ENCODE data around the gene GRN. TPM values are rescaled to one million over a fixed set of nuclear protein-coding genes. Genes with fewer than 3 reads are reported as not detected.
"Not testable (repeated sequence)": the region's sequence is repeated elsewhere in the genome, so short reads cannot be mapped to it uniquely, and the experiment has no call there.

Gene GRN
- total RNA-seq, 8 experiments from 2014 or later: 19.0 to 448 (median 77.5) TPM

DNA sequence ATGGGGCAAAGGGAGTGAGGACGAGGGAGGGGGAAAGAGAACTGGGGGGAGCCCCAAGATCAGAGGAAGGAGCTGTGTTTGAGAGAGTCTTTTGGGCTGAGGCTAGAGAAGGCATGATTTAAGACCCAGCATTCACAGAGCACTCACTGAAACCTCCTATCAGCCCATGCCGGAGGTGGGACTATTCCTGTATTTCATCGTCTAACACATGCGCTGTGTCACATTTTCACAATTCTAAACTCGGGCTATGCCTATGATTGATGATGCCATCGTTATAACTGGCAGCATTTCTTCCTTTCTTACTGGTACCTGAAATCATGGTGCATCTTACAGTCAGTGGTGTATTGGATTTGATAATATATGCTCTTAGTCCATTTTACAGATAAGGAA, 15.0 kb downstream of the GRN start:
- no peak for ATAC-seq (replicated peaks in 6 of 8)

DNA sequence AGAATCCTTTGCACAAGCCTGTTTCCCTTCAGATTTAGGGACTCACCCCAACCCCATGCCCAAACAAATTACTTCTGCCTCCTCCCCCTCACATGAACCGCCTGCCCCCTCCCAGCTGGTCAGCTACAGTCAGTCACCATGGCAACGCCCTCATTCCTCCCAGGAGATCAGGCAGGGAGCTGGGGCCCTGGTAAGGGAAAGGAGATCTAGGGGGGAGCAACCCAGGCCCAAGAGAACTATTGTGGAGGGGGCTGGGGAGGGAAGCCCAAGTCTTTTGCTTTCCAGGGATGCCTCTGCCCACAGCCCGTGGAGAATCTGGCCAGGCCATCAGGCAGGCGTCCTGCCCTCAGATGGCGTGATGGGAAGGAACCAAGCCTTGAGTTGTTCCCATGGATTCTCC, 15.7 kb downstream of the GRN start:
- peak overlapping the region; percentile 32 to 90 for H3K27ac ChIP-seq
- peak in 7 of 8 experiments; percentile 10 to 51 (median 36) for ATAC-seq (replicated peaks in 6 of 8)
- H3K4me3 ChIP-seq: peak overlapping the region in 1 of 5 donors; percentile 82

More for the DNA sequence above, 15.0 kb downstream of the GRN start:
- in situ Hi-C loops (cut with MboI; ENCODE audit: low pct_unique_long_range_greater_than_20kb in 2 of 9, low sequenced_read_pairs in 9 of 9, unreplicated experiment in 9 of 9): no loop called here
- no peak overlapping the region for H3K27ac ChIP-seq
- no peak overlapping the region for H3K4me3 ChIP-seq
- peaks cover 23 to 24% of the 10 kb centered on the region in 2 donors for H3K4me1 ChIP-seq (replicated peaks in 1 of 2)
- whole genome bisulfite sequencing, 10 experiments: 0 to 88% (median 63%) methylated on average over 1 to 4 of the region's 6 CpGs; no CpG with 5 or more reads in 6 of the 10 experiments

DNA sequence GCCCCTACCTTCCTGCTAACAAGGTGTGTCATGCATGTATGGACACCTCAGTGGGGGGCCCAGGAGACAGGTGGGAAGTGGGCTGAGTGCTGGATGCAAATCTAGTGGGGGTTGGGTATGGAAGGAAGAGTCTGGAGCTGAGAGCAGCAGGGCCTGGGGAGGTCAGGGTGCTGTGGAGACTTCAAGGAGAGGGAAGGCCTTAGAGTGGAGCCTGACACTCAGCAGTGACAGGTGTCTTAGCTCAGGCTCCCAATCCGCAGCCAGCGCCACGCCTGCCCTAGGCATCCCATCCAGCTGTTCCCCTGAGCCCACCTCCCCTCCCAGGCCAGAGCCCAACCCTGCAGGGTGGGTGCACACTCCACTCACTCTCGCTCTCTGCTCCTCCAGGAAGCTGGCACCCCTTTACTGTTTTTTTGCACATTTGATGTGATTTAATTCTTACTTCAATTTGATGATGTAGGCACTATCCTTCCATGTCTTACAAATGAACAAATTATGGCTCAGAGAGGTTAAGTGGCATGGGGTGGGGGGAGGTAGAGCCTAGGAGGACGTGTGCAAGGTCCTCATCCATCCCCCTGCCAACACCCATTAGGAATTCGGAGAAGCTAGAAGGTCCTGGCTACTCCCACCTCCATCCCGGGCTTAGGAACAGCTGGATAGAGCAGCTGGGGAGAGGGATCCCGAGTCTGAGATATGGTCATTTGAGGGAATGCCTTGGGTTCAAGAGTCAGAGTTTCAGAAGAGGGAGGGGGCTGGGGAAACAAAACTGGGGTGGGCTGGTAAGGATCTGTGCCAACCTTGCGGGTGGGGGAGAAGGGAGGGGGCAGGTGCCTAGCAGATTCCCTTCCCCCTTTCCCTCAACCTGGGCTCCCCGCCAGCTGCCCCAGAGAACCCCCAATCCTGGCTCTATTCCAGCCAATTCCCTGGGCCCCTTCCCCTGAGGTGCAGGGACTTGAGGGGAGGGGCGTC, 16.5 kb downstream of the GRN start:
- Histone ChIP-seq H3K27ac (peak overlapping the region; percentile 32 to 90), H3K4me1 (replicated peaks in 1 of 2) (peaks cover 24 to 26% of the 10 kb centered on the region in 2 donors), H3K4me3 (peak overlapping the region; percentile 70 to 93 (median 82))
- ATAC-seq (replicated peaks in 6 of 8): no peak
- in situ Hi-C loops (cut with MboI; ENCODE audit: low pct_unique_long_range_greater_than_20kb in 2 of 9, low sequenced_read_pairs in 9 of 9, unreplicated experiment in 9 of 9): no loop called here
- 0 to 80% (median 65%) methylated on average over 1 to 4 of the region's 11 CpGs; no CpG with 5 or more reads in 4 of the 10 experiments for WGBS, 10 experiments

More for the DNA sequence above, 15.7 kb downstream of the GRN start:
- WGBS, 10 experiments: 17 to 40% methylated on average over 2 of the region's 5 CpGs; no CpG with 5 or more reads in 8 of the 10 experiments
- H3K4me1 ChIP-seq (replicated peaks in 1 of 2): peaks cover 24 to 26% of the 10 kb centered on the region in 2 donors
- in situ Hi-C loops (cut with MboI; ENCODE audit: low pct_unique_long_range_greater_than_20kb in 2 of 9, low sequenced_read_pairs in 9 of 9, unreplicated experiment in 9 of 9): no loop called here

DNA sequence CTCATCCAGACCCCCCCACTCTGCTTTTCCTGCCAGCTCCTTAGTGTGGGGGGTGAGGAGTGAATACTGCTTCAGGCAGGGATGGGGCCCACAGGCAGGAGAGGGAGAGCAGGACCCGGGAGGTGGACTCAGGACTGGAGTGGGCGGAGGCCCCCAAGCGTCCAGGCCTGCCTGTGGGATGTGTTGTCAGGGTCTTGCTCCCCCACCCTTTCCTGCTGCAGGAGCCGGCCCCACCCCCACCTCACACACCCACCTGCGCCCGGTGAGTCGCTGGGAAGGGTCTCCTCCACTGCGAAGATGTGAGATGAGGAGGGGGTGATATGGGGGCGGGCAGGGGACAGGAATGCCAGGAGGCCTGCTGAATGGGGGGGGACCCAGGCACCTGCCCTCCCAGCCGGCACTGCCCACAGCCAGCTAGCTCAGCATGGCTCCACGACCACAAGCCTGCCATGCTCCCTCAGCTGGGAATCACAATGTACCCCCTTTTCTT, 17.4 kb downstream of the GRN start:
- in situ Hi-C loops (cut with MboI; ENCODE audit: low pct_unique_long_range_greater_than_20kb in 2 of 9, low sequenced_read_pairs in 9 of 9, unreplicated experiment in 9 of 9): no loop called here
- H3K4me1 ChIP-seq (replicated peaks in 1 of 2): peaks cover 24 to 26% of the 10 kb centered on the region in 2 donors
- peak overlapping the region; percentile 70 to 93 (median 82) for H3K4me3 ChIP-seq
- peak in 5 of 8 experiments; percentile 41 to 56 (median 50) for ATAC-seq (replicated peaks in 6 of 8)
- peak overlapping the region; percentile 88 to 90 for H3K27ac ChIP-seq
- no CpG with 5 or more reads among the region's 11 CpGs for WGBS, 10 experiments

DNA sequence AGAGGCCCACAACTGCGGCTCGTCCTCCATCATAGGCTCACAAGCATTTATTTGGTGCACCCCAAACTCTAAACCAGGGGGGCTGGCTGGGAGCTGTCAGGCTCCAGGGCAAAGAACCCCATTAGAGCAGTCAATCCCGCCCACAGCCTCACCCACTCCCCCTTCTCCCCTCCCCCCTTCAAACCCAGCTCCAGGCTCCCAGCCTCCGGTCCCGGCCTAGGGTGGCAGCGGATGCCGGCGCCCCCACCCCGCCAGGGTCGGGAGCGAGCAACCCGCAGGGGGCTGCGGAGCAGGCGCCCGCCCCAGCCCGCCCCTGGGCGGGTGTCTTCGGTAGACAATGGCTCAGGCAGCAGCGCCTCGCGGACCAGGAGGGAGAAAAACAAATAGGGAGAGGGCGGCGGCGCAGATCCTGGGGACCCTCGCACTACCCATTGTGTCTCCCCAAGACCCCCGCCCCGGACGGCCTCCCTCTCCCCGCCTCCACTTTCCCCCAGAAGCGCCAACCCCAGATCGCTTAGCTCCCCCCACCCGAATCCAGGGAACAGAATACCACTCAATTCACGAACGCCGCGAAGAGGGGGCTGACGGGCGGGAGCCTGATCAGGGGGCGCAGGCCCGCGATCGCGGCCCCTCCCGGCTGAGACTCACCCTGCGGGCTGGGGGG, 18.0 kb downstream of the GRN start:
- no CpG with 5 or more reads among the region's 45 CpGs for WGBS, 10 experiments
- peak; percentile 27 to 68 (median 58) for ATAC-seq (replicated peaks in 6 of 8)
- in situ Hi-C loops (cut with MboI; ENCODE audit: low pct_unique_long_range_greater_than_20kb in 2 of 9, low sequenced_read_pairs in 9 of 9, unreplicated experiment in 9 of 9): no loop called here
- peak overlapping the region; percentile 70 to 93 (median 82) for H3K4me3 ChIP-seq
- peak overlapping the region; percentile 88 to 90 for H3K27ac ChIP-seq
- peaks cover 24 to 26% of the 10 kb centered on the region in 2 donors for H3K4me1 ChIP-seq (replicated peaks in 1 of 2)

DNA sequence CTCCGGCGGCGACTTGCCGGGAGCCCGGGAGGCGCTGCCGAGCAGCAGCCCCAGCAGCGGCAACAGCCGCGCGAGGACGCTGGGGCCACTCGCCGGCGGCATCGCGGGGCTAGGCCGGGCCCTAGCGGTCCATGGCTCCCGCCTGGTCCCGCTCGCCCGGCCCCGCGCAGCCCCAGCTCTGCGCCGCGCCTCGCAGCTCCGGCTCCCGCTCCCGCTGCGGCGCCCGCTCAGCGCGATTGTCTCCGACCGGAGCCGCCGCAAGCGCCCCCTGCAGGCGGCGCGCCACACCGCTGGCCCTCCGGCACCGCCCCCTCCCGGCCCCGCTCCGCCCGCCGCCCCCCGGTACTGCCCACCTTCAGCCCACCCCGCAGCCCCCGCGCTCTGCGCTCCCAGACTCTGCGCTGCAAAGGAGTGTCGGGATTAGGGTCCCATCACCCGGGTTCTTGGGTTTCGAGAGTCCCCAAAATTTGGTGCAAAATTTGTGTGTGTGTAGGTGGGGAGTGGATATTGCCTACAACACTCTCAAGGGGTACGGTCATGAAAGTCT, 18.6 kb downstream of the GRN start, which contains the start of gene FAM171A2:
Gene FAM171A2 (minus strand): TSS at position 241 of the 547 bp plus-strand sequence. CDS start 139 bp downstream, at position 102.
- Histone ChIP-seq H3K4me3 (peak within 1 kb of the TSS; percentile 70 to 93 (median 82)), H3K4me1 (replicated peaks in 1 of 2) (peaks cover 24 to 26% of the 10 kb centered on the region in 2 donors), H3K27ac (peak within 1 kb of the TSS; percentile 88 to 90)
- ATAC-seq (replicated peaks in 6 of 8): peak; percentile 70 to 89 (median 73)
- 13 to 50% methylated on average over 1 to 3 of the region's 63 CpGs; no CpG with 5 or more reads in 8 of the 10 experiments for WGBS, 10 experiments
- in situ Hi-C loops (cut with MboI; ENCODE audit: low pct_unique_long_range_greater_than_20kb in 2 of 9, low sequenced_read_pairs in 9 of 9, unreplicated experiment in 9 of 9): no loop called here

DNA sequence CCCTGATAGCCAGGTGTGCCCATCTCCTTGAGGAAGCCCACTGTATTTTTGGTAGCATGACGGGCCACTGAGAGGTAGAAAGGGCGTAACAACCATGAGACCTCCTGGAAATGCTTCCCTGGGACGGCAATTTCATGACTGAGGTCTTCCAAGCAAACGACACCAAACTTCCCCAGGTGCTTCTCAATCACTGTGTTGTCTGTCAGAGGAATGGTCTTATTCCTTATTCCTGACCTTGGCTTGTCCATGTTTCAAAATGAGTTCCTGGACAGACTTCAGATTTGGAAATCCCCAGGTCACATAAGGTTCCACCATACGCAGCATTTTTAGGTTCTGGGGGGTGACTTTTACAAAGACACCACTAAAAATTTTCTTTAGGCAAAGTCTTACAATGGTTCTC, 19.9 kb downstream of the GRN start:
- ATAC-seq (replicated peaks in 6 of 8); in situ Hi-C loops (cut with MboI; ENCODE audit: low pct_unique_long_range_greater_than_20kb in 2 of 9, low sequenced_read_pairs in 9 of 9, unreplicated experiment in 9 of 9): not testable (repeated sequence)

DNA sequence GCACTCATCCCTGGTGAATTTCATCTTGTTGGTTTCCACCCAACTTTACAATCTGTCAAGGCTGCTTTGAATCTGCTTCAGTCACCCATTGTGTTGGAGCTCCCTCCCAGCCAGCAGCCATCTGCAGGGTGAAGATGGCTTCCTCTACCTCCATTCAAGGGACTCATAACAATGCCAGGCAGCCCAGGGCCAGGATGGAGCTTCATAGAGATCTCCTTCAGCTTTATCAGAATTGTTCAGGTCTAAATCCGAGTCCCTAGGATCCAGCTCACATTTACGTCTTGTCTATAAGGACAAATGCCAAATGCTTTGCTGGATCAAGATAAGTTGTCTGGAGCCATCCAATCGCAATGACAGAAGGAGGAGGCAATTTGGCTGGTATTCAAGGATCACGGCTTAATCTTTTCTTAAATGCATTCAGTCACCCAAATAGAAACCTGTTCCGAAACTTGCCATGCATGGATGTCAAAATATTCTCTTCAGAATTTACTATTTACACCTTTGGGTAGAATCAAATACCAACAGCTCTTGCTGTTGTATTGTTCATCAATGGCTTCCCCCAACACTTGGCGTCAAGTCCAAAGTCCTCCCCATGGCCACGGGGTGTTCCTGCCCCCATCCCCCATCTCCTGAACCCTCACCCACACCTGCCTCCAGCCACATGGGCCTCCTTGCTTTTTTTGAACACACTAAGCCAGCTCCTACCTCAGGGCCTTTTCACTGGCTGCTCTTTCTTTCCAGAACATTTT, 22.3 kb downstream of the GRN start:
- Histone ChIP-seq H3K4me3 (no peak overlapping the region), H3K27ac (no peak overlapping the region), H3K4me1 (replicated peaks in 1 of 2) (peaks cover 0 to 11% of the 10 kb centered on the region in 2 donors)
- WGBS, 10 experiments: 56 to 100% (median 92%) methylated on average over 1 to 6 of the region's 7 CpGs; no CpG with 5 or more reads in 1 of the 10 experiments
- ATAC-seq (replicated peaks in 6 of 8): no peak
- in situ Hi-C loops (cut with MboI; ENCODE audit: low pct_unique_long_range_greater_than_20kb in 2 of 9, low sequenced_read_pairs in 9 of 9, unreplicated experiment in 9 of 9): no loop called here

More for the DNA sequence above, 19.9 kb downstream of the GRN start:
- H3K4me3 ChIP-seq, H3K27ac ChIP-seq: not testable (repeated sequence)
- WGBS, 10 experiments: 64 to 100% (median 91%) methylated on average over 1 to 5 of the region's 5 CpGs; no CpG with 5 or more reads in 3 of the 10 experiments
- H3K4me1 ChIP-seq (replicated peaks in 1 of 2): peaks cover 23 to 35% of the 10 kb centered on the region in 2 donors

DNA sequence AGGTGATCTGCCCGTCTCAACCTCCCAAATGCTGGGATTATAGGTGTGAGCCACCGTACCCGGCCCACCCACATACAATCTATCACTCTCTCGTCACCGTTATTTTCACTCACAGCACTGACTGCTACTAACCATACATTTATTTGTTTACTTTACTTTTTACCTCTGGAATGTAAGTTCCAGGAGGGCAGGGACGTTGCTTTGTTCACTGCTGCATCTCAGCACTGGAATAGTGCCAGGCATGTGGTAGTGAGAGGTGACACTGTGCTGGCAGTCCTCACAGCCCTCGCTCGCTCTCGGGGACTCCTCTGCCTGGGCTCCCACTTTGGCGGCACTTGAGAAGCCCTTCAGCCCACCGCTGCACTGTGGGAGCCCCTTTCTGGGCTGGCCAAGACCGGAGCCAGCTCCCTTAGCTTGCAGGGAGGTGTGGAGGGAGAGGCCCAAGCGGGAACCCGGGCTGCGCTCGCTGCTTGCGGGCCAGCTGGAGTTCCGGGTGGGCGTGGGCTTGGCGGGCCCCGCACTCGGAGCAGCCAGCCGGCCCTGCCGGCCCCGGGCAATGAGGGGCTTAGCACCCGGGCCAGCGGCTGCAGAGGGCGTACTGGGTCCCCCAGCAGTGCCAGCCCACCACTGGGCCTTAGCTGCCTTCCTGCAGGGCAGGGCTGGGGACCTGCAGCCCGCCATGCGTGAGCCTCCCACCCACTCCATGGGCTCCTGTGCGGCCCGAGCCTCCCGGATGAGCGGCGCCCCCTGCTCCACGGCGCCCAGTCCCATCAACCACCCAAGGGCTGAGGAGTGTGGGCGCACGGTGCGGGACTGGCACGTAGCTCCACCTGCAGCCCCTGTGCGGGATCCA, 23.5 kb downstream of the GRN start:
- in situ Hi-C loops (cut with MboI; ENCODE audit: low pct_unique_long_range_greater_than_20kb in 2 of 9, low sequenced_read_pairs in 9 of 9, unreplicated experiment in 9 of 9); H3K27ac ChIP-seq; H3K4me3 ChIP-seq; ATAC-seq (replicated peaks in 6 of 8): not testable (repeated sequence)
- H3K4me1 ChIP-seq (replicated peaks in 1 of 2): peaks cover 0 to 11% of the 10 kb centered on the region in 2 donors
- WGBS, 10 experiments: 47 to 100% (median 93%) methylated on average over 3 to 10 of the region's 42 CpGs; no CpG with 5 or more reads in 5 of the 10 experiments

DNA sequence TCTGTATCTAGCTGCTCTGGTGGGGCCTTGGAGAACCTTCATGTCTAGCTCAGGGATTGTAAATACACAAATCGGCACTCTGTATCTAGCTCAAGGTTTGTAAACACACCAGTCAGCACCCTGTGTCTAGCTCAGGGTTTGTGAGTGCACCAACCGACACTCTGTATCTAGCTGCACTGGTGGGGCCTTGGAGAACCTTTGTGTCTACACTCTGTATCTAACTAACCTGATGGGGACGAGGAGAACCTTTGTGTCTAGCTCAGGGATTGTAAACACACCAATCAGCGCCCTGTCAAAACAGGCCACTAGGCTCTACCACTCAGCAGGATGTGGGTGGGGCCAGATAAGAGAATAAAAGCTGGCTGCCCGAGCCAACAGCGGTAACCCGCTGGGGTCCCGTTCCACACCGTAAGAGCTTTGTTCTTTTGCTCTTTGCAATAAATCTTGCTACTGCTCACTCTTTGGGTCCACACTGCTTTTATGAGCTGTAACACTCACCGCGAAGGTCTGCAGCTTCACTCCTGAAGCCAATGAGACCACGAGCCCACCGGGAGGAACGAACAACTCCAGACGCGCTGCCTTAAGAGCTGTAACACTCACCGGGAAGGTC, 24.4 kb downstream of the GRN start:
- peak overlapping the region in 1 of 5 donors; percentile 4 for H3K4me3 ChIP-seq
- in situ Hi-C loops (cut with MboI; ENCODE audit: low pct_unique_long_range_greater_than_20kb in 2 of 9, low sequenced_read_pairs in 9 of 9, unreplicated experiment in 9 of 9); ATAC-seq (replicated peaks in 6 of 8): not testable (repeated sequence)
- peaks cover 0 to 11% of the 10 kb centered on the region in 2 donors for H3K4me1 ChIP-seq (replicated peaks in 1 of 2)
- 16 to 100% (median 41%) methylated on average over 1 to 6 of the region's 17 CpGs; no CpG with 5 or more reads in 4 of the 10 experiments for WGBS, 10 experiments
- H3K27ac ChIP-seq: peak overlapping the region in 1 of 2 donors; percentile 46

DNA sequence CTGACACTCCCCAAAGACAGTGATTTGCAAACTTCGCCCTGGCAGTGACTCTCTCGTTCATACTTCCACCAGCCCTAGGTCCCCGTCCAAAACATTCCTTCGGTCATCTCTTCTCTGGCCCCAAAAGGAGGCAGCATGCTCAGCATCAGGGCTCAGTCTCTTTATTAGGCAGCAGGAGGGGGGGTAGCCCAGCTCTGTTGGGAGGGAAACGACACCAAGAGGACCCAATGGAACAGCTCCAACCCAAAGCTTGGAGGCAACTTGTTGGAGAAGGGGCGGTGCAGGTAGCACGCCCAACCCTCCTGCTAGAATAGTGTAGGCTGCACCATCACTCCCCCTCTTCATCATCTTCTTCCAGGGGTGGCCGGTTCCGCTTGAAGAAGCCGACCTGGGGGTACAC, 26.9 kb downstream of the GRN start:
- no peak for ATAC-seq (replicated peaks in 6 of 8)
- peaks cover 0 to 9% of the 10 kb centered on the region in 2 donors for H3K4me1 ChIP-seq (replicated peaks in 1 of 2)
- H3K27ac ChIP-seq: no peak overlapping the region
- H3K4me3 ChIP-seq: no peak overlapping the region
- 71 to 90% (median 77%) methylated on average over 2 to 6 of the region's 10 CpGs; no CpG with 5 or more reads in 3 of the 10 experiments for WGBS, 10 experiments
- in situ Hi-C loops (cut with MboI; ENCODE audit: low pct_unique_long_range_greater_than_20kb in 2 of 9, low sequenced_read_pairs in 9 of 9, unreplicated experiment in 9 of 9): no loop called here
